Stimulated activated CD4-positive, alpha-beta T cell treated with anti-CD3 and anti-CD28 coated beads, Interleukin-4, amount 100 ng/mL, for 4 hours (primary cell): ENCODE data around the gene TP53BP1.

Experiments used
- DNase-seq, 2 experiments: peaks; one replicate each; pipeline ENCODE4 v3.0.0-alpha.2; 2020

TP53BP1 gene

DNA sequence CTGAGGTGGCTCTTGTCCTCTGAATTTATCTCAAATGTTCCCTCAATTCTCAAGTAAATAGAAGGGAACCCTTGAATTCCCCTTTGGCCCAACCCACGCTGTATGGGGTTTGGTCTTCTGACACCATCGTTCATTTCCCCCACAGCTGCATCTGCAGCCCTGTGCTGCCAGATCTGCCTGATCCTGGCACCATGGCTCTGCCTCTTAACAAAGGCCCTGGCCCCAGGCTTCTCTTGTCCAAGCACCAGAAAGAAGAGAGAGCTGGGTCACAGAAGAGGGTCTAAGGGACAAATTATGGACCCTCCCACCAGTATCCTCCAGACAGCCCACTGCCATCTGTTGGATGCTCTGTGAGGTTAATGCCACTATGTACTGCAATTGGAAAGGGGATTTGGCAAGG, 26.2 kb upstream of the TP53BP1 start:
- DNase-seq: no peak

DNA sequence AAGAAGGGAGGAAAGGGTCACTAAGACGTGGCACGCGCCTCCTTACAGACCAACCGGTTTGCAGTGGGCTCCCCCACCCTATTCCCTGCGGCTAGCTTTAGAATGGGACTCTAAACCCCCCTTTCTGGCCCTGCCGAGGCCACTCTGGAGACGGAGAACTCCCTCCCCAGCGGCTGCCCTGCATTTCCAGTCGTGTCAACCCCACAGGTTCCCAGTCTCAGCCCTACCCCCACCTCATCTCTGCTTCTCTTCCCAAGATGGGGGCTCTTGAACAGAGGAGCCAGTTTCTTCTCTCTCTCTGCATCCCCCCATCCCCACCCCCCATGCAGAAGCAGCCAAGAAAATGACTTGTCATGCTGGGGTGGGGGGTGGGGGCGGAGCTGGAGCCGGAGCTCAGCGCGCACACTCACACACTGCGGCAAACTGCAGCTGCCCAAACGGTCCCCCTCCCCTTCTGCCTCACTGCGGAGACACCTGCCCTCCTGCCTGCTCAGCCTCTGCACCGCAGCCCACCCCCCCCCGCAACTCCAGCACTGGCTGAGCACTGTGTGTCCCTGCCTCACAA, 25.3 kb upstream of the TP53BP1 start:
- DNase-seq: peak; percentile 12 to 19

GRCh38 chr15:43517354-43518196, 24.6 kb upstream of the TP53BP1 start, which contains the start of gene MAP1A:
Gene MAP1A, plus strand, starts transcription at chr15:43517608. Its CDS starts 3,866 bp downstream, at chr15:43521474.
- DNase-seq: no peak

- DNase-seq: no peak
Measured at GRCh38 chr15:43516801-43517353, 23.9 kb upstream of the TP53BP1 start.

GRCh38 chr15:43516185-43516584, 23.2 kb upstream of the TP53BP1 start:
- DNase-seq: no peak

- no peak for DNase-seq
Measured at GRCh38 chr15:43515741-43516140, 22.8 kb upstream of the TP53BP1 start.

DNA sequence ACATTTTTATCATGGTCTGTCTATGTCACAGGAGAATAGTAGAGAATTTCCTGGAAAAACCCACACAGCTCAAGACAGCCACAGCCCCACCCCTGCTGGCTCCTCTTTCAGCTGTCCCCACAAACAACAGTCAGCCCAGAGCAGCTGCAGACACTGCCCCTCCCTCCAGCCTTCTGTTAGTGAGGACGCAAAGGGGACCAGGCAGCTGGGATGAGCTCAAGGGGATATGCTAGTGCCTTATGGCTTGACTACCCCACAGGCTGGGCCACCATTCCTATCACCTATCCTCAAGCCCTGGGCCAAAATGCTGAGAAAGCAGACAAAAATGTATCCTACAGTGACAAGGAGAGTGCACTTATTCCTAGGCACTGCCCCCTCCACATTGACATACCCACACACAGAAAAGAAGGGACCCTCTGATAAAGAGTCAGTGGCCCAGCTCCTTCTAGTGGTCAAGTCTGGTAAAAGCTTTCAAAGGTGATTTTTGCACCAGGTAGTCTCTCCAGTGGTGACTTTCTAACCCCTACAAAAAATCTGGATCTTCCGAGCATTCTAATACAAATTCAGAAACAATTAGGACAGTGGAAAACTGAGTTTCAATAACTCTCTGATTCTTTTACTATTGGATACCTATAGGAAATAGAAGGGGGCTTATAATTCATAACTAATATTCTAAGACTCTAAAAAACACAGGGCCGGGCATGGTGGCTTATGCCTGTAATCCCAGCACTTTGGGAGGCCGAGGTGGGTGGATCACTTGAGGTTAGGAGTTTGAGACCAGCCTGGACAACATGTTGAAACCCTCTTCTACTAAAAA, 21.5 kb upstream of the TP53BP1 start:
- DNase-seq: no peak

DNA sequence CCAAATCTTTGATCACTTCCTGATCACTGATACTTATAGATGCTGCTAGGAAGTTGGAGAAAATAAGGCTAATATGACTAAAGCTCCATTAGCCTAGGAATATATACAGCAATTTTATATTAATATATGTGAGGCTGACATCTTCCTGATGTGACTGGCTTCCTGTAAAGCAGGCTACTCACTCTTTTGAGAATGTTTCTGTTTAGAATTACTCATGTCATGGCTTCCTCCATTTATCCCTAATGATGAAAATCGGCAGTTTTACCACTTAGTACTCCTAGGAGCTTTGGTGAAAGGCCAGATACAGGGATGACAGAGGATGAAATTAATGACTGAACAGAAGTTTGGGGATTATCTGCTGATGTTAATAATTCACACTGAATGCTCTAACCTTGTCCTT, 20.6 kb upstream of the TP53BP1 start:
- no peak for DNase-seq

DNA sequence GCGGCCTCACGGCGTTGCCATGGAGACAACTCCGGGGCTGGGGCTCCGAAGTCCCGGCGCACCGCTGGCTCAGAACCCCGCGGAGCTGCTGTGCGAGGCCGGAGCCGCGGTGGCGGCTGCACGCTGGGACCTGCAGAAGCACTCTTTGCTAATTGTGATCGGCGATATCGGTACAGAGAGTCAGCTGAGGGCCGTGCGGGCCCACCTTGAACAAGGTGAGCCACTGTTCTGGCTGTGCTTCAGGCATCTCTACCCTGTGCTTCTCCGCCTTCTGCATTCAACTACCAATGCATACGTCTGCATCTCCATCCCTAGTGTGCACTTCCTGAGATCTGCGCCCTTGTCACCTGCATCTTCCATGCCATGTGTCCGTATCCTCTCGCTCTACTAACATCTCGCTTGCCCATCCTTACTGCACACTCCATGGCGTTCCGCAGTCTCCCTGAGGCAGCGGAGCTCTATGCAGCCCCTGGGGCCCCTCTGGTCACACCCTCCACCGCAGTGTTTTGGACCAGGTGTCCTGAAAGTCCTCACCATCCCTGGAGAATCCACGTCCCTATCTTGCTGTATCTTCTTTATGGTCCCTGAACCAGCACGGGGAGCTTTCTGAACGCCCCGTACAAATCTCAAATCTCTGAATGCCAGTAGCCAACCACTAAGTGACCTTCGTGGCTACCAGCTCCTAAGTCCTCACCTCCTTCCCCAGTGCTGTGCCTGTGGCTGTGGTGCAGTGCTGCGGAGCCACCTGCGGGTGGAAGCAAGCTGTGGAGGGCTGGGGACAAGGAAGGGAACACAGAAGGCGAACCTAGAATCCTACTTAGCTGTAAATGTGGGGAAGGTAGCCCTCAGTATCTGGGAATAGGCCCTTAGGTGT, 18.3 kb upstream of the TP53BP1 start:
- no peak for DNase-seq

- DNase-seq: peak; percentile 94 to 95
Measured at GRCh38 chr15:43510200-43511011, 17.4 kb upstream of the TP53BP1 start.

- DNase-seq: no peak
Measured at GRCh38 chr15:43509660-43510199, 16.8 kb upstream of the TP53BP1 start.

DNA sequence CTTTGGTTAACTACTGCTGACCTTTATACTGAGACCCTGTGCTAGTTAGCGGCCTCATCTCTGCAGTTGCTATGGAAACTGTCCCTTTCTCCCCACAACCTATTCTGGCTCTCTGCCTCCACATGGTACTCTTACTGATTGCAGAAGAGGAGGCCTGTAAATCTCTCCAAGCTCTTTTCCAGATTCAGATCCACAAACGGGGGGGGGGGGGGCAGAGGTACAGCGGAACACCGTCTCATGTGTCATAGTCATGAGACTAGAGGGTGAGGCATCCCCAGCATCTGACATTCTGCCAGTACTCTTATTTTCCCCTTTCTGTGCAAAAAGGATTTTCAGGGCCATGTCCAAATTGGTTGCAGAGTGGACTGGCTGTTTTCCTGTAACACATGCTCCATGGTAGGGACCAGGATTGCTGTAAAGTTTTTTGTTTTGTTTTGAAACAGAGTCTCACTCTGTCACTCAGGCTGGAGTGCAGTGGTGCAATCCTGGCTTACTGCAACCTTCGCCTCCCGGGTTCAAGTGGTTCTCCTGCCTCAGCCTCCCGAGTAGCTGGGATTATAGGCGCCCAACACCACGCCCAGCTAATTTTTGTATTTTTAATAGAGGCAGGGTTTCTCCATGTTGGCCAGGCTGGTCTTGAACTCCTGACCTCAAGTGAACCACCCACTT, 16.2 kb upstream of the TP53BP1 start:
- no peak for DNase-seq

DNA sequence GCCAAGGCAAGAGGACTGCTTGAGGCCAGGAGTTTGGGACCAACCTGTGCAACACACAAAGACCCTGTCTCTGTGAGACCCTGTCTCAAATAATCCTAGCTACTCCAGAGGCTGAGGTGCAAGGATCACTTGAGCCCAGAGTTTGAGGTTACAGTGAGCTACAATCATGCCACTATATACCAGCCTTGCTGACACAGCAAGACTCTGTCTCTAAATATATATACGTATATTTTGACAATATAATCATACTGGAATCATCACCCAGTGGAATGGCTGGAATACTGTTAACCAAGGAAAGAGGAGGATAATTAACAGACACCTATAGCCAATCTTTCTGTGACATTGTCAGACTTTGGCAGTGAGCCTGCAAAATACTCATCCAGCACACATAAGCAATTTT, 15.5 kb upstream of the TP53BP1 start:
- no peak for DNase-seq

DNA sequence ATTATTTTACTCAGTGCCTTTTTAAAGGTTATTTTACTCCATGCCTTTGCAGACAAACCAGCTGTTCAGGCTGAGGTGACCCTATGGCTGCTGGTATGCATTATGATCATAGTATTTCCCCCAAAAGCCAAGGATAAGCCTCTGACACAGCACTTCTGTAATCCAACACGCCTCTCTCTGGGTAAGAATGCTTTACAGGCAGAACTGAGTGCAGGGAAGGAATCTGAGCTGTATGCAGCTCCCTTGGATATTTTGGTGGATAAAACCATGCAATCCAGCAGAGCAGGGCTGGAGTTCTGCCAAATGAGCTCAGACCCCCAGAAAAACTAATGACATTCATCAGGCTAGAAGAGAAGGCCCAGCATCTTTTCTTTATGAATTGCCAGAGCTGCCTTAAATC, 12.8 kb upstream of the TP53BP1 start:
- no peak for DNase-seq

GRCh38 chr15:43499635-43500034, 6.7 kb upstream of the TP53BP1 start:
- DNase-seq: no peak

DNA sequence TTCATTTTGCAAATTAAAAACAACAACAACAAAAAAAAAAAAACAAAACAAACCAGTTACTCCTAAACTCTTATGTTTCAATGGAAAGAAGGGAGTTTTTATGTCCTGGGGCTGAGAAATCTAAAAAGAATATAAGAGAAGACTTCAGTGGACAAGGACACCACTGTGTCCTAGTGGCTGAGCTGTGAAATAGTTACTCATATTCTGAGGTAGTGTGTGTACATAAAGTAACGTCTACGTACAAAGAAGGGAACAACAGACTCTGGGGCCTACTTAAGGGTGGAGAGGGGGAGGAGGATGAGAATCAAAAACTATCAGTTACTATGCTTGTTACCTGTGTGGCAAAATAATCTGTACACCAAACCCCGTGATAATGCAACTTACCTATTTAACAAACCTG, 6.0 kb upstream of the TP53BP1 start:
- no peak for DNase-seq

GRCh38 chr15:43493703-43494472, 932 bp upstream of the TP53BP1 start:
- DNase-seq: no peak

GRCh38 chr15:43492266-43492665, 690 bp downstream of the TP53BP1 start:
- no peak for DNase-seq

GRCh38 chr15:43489191-43489590, 3.8 kb downstream of the TP53BP1 start:
- DNase-seq: no peak

DNA sequence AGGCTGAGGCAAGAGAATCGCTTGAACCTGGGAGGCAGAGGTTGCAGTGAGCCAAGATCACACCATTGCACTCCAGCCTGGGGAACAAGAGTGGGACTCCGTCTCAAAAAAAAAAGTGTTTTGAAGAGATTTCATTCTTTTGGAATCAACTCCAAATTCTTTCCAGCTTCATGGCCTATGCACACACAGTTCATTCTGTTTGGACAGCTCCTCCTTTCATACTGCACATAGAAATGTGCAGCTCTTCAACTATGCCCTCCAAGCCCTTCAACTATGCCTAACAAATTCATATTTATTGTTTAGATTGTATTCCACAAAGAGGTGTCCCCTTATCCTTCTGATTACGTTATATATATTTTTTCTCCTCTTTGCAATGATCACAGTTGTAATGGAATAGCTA, 4.2 kb downstream of the TP53BP1 start:
- DNase-seq: no peak
